GM12878 (cell line): ENCODE results near the gene LILRB2. TPM values are rescaled to one million over a fixed set of nuclear protein-coding genes. Genes with fewer than 3 reads are reported as not detected.

Source experiments
- ATAC-seq: fragments of 200-7000 bp; cut with Tn5 transposase; 3 replicates; pipeline ENCODE4 v1.9.1; 2020; ENCODE audit warnings: mild to moderate bottlenecking, moderate library complexity
- BruUV-seq: library from RNA; stranded (reverse); fragments of 400-500 nt; replicated peaks from 2 replicates; lab custom pipeline; 2021; lab: Mats Ljungman, UMichigan
- CTCF ChIA-PET: fragments of 300-600 bp; sonication (Branson Sonifier 250); formaldehyde crosslinking; extraction: SDS; loops from one replicate; lab custom pipeline; 2021; ENCODE audit warnings: inconsistent platforms; lab: Yijun Ruan, JAX
- POLR2A ChIA-PET: fragments of 350-600 bp; formaldehyde crosslinking; extraction: SDS; loops from one replicate; lab custom pipeline; 2021; ENCODE audit warnings: inconsistent platforms; lab: Charles Lee
- RAD21 ChIA-PET: fragments of 300-600 bp; sonication (Branson Sonifier 250); formaldehyde crosslinking; loops from one replicate; lab custom pipeline; 2023; ENCODE audit warnings: antibody characterized with exemption; ENCODE audit not compliant: unreplicated experiment; lab: Charles Lee
- SMC1A ChIA-PET: fragments of 300-600 bp; sonication (Branson Sonifier 250); formaldehyde crosslinking; loops from one replicate; lab custom pipeline; 2023; ENCODE audit not compliant: unreplicated experiment, uncharacterized antibody; lab: Charles Lee
- DNase-seq: peaks from one replicate; pipeline ENCODE4 v3.0.0-alpha.2; 2011; ENCODE audit warnings: low read depth, low spot score
- FAIRE-seq: peaks from 3 replicates; lab custom pipeline; 2011; peaks lifted over from hg19 to GRCh38; lab: Jason Lieb, UNC
- H2AFZ ChIP-seq: 2 replicates; pipeline ENCODE4 v1.6.0; 2011; ENCODE audit warnings: low read depth, low read length, control low read depth; ENCODE audit not compliant: control insufficient read depth
- H3K27ac ChIP-seq: 2 replicates; pipeline ENCODE4 v1.5.1; 2011; ENCODE audit warnings: control low read depth; ENCODE audit not compliant: control insufficient read depth, insufficient read depth
- H3K27me3 ChIP-seq, 2 experiments: replicated peaks in 1 of 2; 2 replicates each; pipeline versions ENCODE4 v1.6.0 to v1.6.1; 2011; ENCODE audit warnings: low read length in 1 of 2; ENCODE audit not compliant: control insufficient read depth in 2 of 2, insufficient read depth in 2 of 2
- H3K36me3 ChIP-seq, 2 experiments: 2 replicates each; pipeline ENCODE4 v1.5.1; 2011; ENCODE audit warnings: low read length in 1 of 2; ENCODE audit not compliant: control insufficient read depth in 2 of 2, insufficient read depth in 2 of 2
- H3K4me1 ChIP-seq: 2 replicates; pipeline ENCODE4 v1.6.1; 2011; ENCODE audit warnings: mild to moderate bottlenecking, low read length, moderate library complexity, mixed read lengths; ENCODE audit not compliant: control insufficient read depth, insufficient read depth
- H3K4me2 ChIP-seq: 2 replicates; pipeline ENCODE4 v1.6.0; 2011; ENCODE audit warnings: control low read depth; ENCODE audit not compliant: control insufficient read depth, insufficient read depth
- H3K4me3 ChIP-seq: fragments of 200-600 bp; sonication (generic); 2 replicates; pipeline ENCODE4 v1.5.1; 2016
- H3K79me2 ChIP-seq: 2 replicates; pipeline ENCODE4 v1.6.0; 2011; ENCODE audit warnings: low read length; ENCODE audit not compliant: control insufficient read depth, insufficient read depth
- H3K9ac ChIP-seq: 2 replicates; pipeline ENCODE4 v1.8.0; 2011; ENCODE audit warnings: low read length, control low read depth, mixed read lengths; ENCODE audit not compliant: control insufficient read depth, insufficient read depth
- H3K9me3 ChIP-seq: replicated peaks from 3 replicates; pipeline ENCODE4 v1.5.1; 2011; ENCODE audit warnings: mild to moderate bottlenecking, low read length; ENCODE audit not compliant: control insufficient read depth, insufficient read depth
- H4K20me1 ChIP-seq: 2 replicates; pipeline ENCODE4 v1.6.0; 2011; ENCODE audit not compliant: control insufficient read depth, insufficient read depth
- BACH1 ChIP-seq: fragments of 450-650 bp; IDR thresholded peaks from 2 replicates; pipeline ENCODE4 v1.6.1; 2017; ENCODE audit warnings: mild to moderate bottlenecking, borderline replicate concordance
- CBX5 ChIP-seq: sonication (generic); IDR thresholded peaks from 2 replicates; pipeline ENCODE4 v1.6.1; 2016; ENCODE audit warnings: low read depth, moderate library complexity, mild to moderate bottlenecking, inconsistent platforms
- ESRRA ChIP-seq: IDR thresholded peaks from 2 replicates; pipeline ENCODE4 v1.6.1; 2012; ENCODE audit warnings: mild to moderate bottlenecking, low read length, improper control_type of control experiment
- HDGF ChIP-seq: fragments of 450-650 bp; IDR thresholded peaks from 2 replicates; pipeline ENCODE4 v1.6.1; 2016; ENCODE audit warnings: antibody characterized with exemption
- WGBS: methylation state at CpG from one replicate; pipeline ENCODE4 v1.1.6; 2016; ENCODE audit warnings: low lambda C conversion rate; ENCODE audit not compliant: insufficient replicate concordance, insufficient coverage; ENCODE audit errors: missing lambda C conversion rate; 5-methylcytosine and 5-hydroxymethylcytosine counted together
- in situ Hi-C: fragments of 300-500 bp; cut with MboI; formaldehyde crosslinking; loops from 9 replicates; pipeline ENCODE4 v1.14.3; 2018; ENCODE audit warnings: mixed read lengths
- intact Hi-C: fragments of 100-400 bp; cut with micrococcal nuclease; formaldehyde crosslinking; loops from one replicate; pipeline ENCODE4 v1.14.2; 2022; ENCODE audit not compliant: unreplicated experiment
- polyA plus RNA-seq, 11 experiments: library from polyadenylated mRNA; depleted of rRNA in 4 of 11; unstranded in 6 of 11; stranded (reverse) in 5 of 11; fragments of >200 nt; fragmentation: Nextera tagmentation in 4 of 11; fragmentation: Illumina TruSeq in 1 of 11; extraction: Ambion mirVana in 4 of 11; extraction: Trizol in 1 of 11; gene quantifications; 1 replicate in 1 of 11; 2 replicates in 10 of 11; pipeline versions ENCODE4 v1.2.1 to v1.2.3, GENCODE V29; 2011 to 2016; ENCODE audit warnings: inconsistent platforms in 2 of 11, missing spikeins in 2 of 11, low read depth in 1 of 11
- total RNA-seq, 4 experiments: library from RNA; depleted of rRNA in 3 of 4; stranded (reverse); fragments of >200 nt in 3 of 4; fragmentation: Illumina TruSeq in 1 of 4; extraction: Trizol in 1 of 4; gene quantifications; 2 replicates each; pipeline versions ENCODE4 v1.2.1 to v1.2.3, GENCODE V29; 2013 to 2021

Gene LILRB2
- total and polyA plus RNA-seq, 10 of the 15 experiments (the other 5 are each of a cell fraction or from before 2014, with no cell fraction given), result 0.08 to 0.18 (median 0.15) TPM; not detected in 4

DNA sequence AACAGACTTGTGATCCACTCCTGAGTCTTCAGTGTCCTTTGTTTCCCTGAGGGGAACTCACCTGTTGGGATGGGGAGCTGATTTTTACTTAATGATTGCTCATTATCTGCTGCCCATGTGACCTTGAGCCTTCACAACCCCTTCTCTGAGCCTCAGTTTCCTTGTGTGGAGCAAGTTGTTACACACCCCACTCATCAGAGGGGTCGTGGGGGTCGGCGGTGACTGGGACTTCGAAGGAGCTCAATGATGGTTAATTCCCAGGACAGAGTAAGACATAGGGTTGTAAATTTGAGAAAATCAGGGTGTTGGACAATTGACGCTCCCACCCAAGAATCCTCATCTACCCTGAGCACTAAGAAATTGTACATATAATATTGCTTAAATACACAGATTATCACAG is 18.6 kb upstream of the LILRB2 start:
- no TSS peak for BruUV-seq
- FAIRE-seq (no peak), ATAC-seq (no peak)
- no peak overlapping the region for H3K9ac ChIP-seq
- intact Hi-C loops (no loop called here), in situ Hi-C loops (loop anchor here (5.0 kb wide), 1 partner anchor 278 kb away; no protein-coding TSS in a partner anchor)
- no peak overlapping the region for H3K27ac ChIP-seq
- no peaks in the 10 kb centered on the region for H3K79me2 ChIP-seq
- no peak overlapping the region for H3K4me3 ChIP-seq
- H4K20me1 ChIP-seq, result no peaks in the 10 kb centered on the region
- SMC1A ChIA-PET, result no interaction called here
- RAD21 ChIA-PET, result no interaction called here
- CTCF ChIA-PET, result no interaction called here
- POLR2A ChIA-PET, result no interaction called here
- H3K36me3 ChIP-seq, result no peaks in the 10 kb centered on the region
- H3K4me1 ChIP-seq, result no peaks in the 10 kb centered on the region
- H3K27me3 ChIP-seq, result peaks cover 0 to 3% of the 10 kb centered on the region in 2 experiments; a peak in 3 of 4 replicates
- H3K9me3 ChIP-seq, result no peaks in the 10 kb centered on the region
- TF ChIP-seq HDGF (no peak), BACH1 (no peak), CBX5 (no peak)
- TF ChIP-seq, all 136 proteins: peak for 0
- H3K4me2 ChIP-seq, result no peak overlapping the region
- no peak overlapping the region for H2AFZ ChIP-seq
- no peak for DNase-seq
- 21% methylated on average over 5 of the region's 5 CpGs for WGBS

DNA sequence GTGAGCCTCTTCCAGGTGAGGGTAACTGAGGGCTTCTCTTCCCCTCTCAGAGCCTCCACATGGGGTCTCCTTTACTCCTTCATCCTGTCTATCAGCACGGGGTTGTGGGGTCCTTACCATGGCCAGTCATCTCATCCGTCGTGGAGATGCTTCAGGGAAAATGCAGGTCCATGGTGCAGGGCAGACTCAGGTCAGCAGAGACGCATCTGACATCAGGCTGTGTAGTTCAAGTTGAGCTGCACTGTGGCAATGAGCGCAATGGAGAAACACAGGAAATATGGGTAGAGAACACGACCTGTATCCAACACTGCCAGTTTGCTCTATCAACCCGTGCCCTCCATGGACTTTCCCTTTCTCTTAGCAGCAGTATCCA is 18.2 kb upstream of the LILRB2 start:
- TF ChIP-seq ESRRA, result no peak
- ChIA-PET RAD21 (no interaction called here), CTCF (no interaction called here), SMC1A (no interaction called here), POLR2A (no interaction called here)
- Histone ChIP-seq H3K4me1 (no peaks in the 10 kb centered on the region), H3K4me2 (no peak overlapping the region), H3K27ac (no peak overlapping the region), H3K27me3 (peaks cover 0 to 4% of the 10 kb centered on the region in 2 experiments; a peak in 3 of 4 replicates), H3K9ac (no peak overlapping the region), H3K36me3 (no peaks in the 10 kb centered on the region), H3K79me2 (no peaks in the 10 kb centered on the region), H4K20me1 (no peaks in the 10 kb centered on the region), H3K4me3 (no peak overlapping the region), H2AFZ (no peak overlapping the region), H3K9me3 (no peaks in the 10 kb centered on the region)
- intact Hi-C loops (no loop called here), in situ Hi-C loops (loop anchor here (5.0 kb wide), 1 partner anchor 278 kb away; no protein-coding TSS in a partner anchor)
- WGBS, result 16% methylated on average over 7 of the region's 7 CpGs
- BruUV-seq, result no TSS peak
- FAIRE-seq (no peak), ATAC-seq (no peak), DNase-seq (no peak)
